ENCODE results near the gene SLC46A2.

Gene SLC46A2

GRCh38 chr9:112890106-112891081 is at the start of gene SLC46A2:
TSS of gene SLC46A2 (minus strand) at chr9:112890876. CDS start at chr9:112890681, 195 bp downstream.
- DNase-seq, result no peak

GRCh38 chr9:112939418-112939817 is 48.7 kb upstream of the SLC46A2 start:
- no peak for DNase-seq

GRCh38 chr9:112933696-112934095 is 43.0 kb upstream of the SLC46A2 start:
- DNase-seq, result no peak

- no peak for DNase-seq
Measured at GRCh38 chr9:112925058-112925641, 34.5 kb upstream of the SLC46A2 start.

GRCh38 chr9:112921549-112921948 is 30.9 kb upstream of the SLC46A2 start:
- DNase-seq, result peak; percentile 21

GRCh38 chr9:112917987-112918362 is 27.3 kb upstream of the SLC46A2 start:
- DNase-seq, result no peak

- DNase-seq, result no peak
Measured at GRCh38 chr9:112917047-112917986, 26.6 kb upstream of the SLC46A2 start.

- no peak for DNase-seq
Measured at GRCh38 chr9:112914524-112914923, 23.8 kb upstream of the SLC46A2 start.

- DNase-seq, result no peak
Measured at GRCh38 chr9:112913326-112913725, 22.6 kb upstream of the SLC46A2 start.

GRCh38 chr9:112912636-112913035 is 22.0 kb upstream of the SLC46A2 start:
- DNase-seq, result no peak

GRCh38 chr9:112911736-112912135 is 21.1 kb upstream of the SLC46A2 start:
- DNase-seq, result no peak

- DNase-seq, result no peak
Measured at GRCh38 chr9:112905084-112905483, 14.4 kb upstream of the SLC46A2 start.

GRCh38 chr9:112900901-112901300 is 10.2 kb upstream of the SLC46A2 start:
- DNase-seq, result no peak

GRCh38 chr9:112900488-112900887 is 9.8 kb upstream of the SLC46A2 start:
- DNase-seq, result no peak

- DNase-seq, result no peak
Measured at GRCh38 chr9:112898872-112899311, 8.2 kb upstream of the SLC46A2 start.

- DNase-seq, result no peak
Measured at GRCh38 chr9:112896131-112896530, 5.5 kb upstream of the SLC46A2 start.

- no peak for DNase-seq
Measured at GRCh38 chr9:112894699-112895098, 4.0 kb upstream of the SLC46A2 start.

- DNase-seq, result no peak
Measured at GRCh38 chr9:112894041-112894440, 3.4 kb upstream of the SLC46A2 start.

- no peak for DNase-seq
Measured at GRCh38 chr9:112892981-112893380, 2.3 kb upstream of the SLC46A2 start.

GRCh38 chr9:112891521-112891920 is 845 bp upstream of the SLC46A2 start:
- no peak for DNase-seq

GRCh38 chr9:112887381-112887780 is 3.3 kb downstream of the SLC46A2 start:
- DNase-seq, result no peak

GRCh38 chr9:112886351-112886750 is 4.3 kb downstream of the SLC46A2 start:
- DNase-seq, result no peak

GRCh38 chr9:112885324-112885723 is 5.4 kb downstream of the SLC46A2 start:
- no peak for DNase-seq

Data from amniotic stem cell (primary cell).